Measurements from ENCODE around the gene PTPRN2.
"Not testable (repeated sequence)": the region's sequence is repeated elsewhere in the genome, so short reads cannot be mapped to it uniquely, and the experiment has no call there.

PTPRN2 gene

GRCh38 chr7:158053183-158053915 lies 534.3 kb downstream of the PTPRN2 start:
- no peak for DNase-seq

- DNase-seq: no peak
Observed at GRCh38 chr7:158052381-158053060, 535.1 kb downstream of the PTPRN2 start.

GRCh38 chr7:158051776-158052175 lies 535.8 kb downstream of the PTPRN2 start:
- no peak for DNase-seq

DNA sequence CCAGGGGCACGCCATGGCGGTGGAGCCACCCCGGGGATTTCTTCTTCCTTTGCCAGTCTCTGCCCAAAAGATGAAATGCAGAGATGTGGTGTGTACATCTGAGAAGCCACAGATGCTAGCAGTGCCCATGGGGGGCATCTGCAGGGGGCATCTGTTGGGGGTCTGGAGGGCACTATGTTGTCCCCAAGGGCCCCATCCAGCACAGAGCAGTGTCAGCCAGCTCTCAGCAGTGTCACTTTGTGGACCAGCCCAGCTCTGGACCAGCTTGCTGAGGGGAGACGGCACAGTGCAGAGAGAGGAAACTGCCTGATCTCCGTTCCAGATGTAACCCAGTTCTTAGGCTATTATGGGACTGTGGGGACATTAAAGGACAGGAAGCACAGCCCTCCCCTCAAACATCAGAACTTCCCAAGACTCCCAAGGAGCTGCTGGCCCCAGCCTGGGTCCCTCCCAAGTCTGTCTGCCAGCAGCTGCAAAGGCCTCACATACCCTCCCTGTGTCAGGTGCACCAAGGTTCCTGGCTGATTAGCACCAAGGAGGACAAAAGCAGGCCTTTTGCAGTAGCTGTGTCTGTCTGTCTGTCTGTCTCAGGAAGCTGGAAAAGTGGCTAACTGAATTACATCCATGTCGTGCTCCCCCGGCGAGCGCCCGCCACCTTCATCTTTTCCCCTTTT lies 536.5 kb downstream of the PTPRN2 start:
- no peak for DNase-seq

DNA sequence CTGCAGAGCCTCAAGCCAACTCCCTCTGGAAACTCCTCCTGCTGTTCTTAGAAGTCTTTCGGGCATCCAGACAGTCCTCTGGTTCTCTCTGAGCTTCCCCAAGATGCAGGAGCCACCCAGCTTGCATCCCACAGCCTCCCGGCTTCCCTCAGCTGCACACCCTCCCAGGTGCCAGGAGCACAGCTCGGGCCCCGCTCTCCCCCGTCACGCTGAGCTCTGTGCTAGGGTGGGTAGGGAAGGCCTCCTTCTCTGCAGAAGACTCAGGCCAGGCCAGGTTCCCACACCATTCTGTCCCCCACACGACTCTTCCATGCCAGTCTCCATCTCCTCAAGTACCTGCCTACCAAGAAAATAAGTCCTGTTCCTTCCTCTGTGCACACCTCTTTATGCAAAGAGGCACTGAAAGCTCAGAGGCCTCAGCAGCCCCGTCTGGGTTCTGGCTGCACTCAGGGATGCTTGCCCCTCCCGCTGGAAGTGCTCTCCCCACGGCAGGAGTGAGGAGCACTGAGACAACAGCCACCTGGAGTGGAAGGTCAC lies 537.1 kb downstream of the PTPRN2 start:
- no peak for DNase-seq

GRCh38 chr7:158049271-158049670 lies 538.4 kb downstream of the PTPRN2 start:
- DNase-seq: no peak

DNA sequence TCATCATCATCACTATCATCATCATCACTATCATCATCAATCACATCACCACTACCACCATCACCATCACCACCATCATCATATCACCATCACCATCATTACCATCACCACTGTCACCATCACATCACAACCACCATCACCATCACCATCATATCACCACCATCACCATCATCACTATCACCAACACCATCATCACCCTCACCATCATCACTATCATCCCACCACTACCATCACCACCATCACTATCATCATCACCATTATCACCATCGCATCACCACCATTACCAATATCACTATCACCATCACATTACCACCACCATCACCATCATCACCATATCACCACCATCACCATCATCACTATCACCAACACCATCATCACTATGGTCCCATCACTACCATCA lies 539.1 kb downstream of the PTPRN2 start:
- DNase-seq: no peak

- no peak for DNase-seq
Observed at GRCh38 chr7:158047391-158048059, 540.1 kb downstream of the PTPRN2 start.

DNA sequence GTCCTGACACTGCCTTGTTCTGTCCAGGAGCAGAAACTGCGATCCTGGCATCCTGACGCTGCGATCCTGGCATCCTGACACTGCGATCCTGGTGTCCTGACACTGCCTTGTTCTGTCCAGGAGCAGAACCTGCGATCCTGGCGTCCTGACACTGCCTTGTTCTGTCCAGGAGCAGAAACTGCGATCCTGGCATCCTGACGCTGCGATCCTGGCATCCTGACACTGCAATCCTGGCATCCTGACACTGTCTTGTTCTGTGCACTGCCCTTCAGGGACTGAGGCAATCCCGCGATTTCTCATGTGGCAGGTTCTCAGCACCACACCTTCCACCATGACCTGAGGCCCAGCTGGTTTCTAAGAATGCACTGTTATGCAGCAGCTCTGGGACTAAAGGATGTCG lies 541.4 kb downstream of the PTPRN2 start:
- not testable (repeated sequence) for DNase-seq

DNA sequence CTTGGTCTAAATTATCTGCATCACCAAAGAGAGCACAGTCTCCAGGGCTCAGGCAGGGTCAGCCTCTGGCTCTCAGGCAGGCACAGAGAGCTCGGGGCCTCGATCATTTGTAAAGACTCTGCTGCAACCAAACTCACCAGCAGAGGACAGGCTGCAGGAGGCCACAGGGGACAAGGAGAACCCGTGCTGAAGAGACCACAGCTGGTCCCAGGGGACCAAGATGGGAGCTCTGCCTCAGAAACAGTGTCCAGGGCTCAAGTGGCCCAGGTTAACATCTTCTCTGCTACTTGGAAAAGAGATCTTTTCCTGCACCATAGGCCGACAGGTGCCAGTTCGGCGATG lies 543.2 kb downstream of the PTPRN2 start:
- no peak for DNase-seq

DNA sequence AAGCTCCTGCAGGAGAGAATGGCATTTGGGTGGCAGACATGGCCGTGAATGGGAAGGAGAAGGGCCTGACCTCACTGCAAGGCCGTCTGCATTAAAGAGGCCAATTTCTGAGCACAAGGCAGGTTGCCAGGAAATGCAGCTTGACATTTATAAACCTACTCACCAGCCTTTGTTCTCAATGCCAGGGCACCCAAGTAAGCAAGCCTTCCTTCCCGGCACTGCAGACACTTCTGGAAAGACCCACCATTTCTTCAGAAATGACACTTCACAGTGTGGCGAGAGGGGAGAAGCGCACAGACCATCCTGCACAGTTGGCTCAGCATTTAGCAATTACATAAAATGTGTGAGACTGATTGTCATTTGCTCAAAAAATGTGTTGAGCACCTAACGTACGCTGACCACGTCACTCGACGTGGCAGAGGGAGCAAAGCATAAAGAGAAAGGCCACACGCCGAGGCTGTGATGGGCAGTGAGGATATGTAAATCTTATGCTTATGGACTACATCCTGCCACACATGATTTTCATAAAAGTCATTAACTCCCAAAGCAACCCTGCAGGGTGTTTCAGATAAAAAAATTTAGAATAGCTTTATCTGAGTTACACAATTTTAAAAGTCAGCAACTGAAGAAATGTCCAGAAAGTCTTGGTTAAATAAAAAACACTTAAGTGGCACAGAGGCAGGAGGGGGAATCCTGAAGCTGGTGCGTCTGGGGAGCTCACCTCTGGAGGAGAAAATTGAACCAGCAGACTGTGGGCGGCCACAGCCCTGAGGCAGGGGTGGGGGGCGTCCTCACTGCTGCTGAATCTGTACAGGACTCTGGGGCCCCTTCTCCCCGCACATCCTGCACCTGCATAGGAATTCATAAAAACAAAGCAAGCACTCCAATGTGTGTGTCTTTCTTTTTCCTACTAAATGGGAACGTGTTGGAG lies 543.8 kb downstream of the PTPRN2 start:
- no peak for DNase-seq

DNA sequence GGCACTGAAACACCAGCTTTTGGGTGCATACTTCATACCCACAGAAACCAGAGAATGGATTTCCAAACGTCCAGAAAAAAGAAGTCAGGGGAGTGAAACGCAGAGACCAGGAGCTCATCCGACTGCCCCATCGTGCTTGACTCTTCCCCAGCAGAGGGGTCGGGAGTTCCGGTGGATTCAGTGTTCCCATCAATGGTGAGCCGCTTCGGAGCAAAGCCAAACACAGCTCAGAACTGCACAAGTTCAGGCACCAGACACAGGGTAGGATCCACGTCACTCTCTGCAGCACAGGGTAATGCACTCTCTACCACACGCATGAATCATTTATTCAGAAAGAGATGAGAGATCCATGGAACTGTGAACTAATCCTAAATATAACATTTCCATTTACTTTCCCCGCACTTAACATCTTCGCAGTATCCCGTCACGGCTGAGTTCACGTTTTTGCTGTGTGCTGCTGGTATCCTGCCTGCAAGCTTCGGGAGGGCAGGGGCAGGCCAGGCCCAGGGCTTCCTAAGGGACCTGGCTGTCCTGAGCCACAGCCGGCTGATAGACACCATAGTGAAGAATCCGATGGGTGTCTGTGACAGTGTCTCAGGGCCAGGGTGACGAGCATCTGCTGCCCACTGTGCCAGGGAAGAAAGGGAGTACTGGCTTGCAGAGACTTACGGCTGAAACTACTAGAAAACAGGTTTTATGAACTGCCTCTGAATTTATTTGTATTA lies 545.3 kb downstream of the PTPRN2 start:
- no peak for DNase-seq

DNA sequence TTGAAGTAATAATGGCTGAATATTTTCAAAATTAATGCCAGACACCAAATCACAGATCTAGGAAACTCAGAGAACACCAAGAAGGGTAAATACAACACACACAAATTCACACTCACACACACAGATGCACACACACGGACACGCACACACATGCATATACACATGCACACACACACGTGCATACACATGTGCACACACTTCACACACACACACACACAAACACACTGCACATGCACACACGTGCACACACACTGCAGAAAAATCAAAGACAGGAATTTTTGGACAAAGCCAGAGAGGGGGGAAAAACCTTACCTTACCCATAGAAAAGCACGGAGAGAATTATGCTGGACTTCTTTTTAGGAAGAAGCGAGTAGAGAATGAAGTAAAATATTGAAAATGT lies 547.4 kb downstream of the PTPRN2 start:
- DNase-seq: no peak

DNA sequence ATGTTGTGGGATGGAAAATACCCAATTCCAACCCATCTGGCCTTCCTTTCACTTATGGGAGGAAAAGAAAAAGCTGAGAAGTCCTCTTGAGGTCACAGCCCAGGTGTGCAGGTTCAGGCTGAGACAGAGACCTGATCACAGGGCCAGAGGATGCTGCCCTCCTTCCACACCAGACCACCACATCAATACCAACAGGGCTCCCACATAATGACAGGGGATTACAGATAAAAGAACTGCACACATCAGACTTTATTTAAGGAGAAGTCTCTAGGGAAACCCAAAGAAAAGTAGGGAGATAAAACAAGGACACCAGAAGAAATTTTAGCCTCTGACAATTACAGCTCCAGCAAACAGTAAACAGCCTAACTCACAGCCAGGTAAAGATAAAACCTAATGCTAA lies 548.4 kb downstream of the PTPRN2 start:
- no peak for DNase-seq

DNA sequence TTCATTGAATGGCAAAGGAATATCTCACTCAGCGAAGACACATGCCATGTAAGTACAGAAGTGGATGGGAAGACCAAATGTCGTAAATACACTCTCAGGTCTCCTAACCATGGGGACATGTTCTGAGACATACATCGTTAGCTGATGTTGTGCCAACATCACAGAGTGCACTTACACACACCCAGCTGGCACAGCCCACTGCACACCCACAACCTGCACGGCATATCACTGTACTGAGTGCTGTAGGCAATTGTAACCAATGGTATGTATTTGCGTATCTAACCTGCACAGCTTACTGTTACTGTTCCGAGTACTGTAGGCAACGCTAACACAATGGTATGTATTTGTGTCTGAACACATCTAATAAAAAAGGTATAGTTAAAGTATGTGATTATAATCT lies 550.4 kb downstream of the PTPRN2 start:
- DNase-seq: no peak

GRCh38 chr7:158035343-158035742 lies 552.3 kb downstream of the PTPRN2 start:
- no peak for DNase-seq

DNA sequence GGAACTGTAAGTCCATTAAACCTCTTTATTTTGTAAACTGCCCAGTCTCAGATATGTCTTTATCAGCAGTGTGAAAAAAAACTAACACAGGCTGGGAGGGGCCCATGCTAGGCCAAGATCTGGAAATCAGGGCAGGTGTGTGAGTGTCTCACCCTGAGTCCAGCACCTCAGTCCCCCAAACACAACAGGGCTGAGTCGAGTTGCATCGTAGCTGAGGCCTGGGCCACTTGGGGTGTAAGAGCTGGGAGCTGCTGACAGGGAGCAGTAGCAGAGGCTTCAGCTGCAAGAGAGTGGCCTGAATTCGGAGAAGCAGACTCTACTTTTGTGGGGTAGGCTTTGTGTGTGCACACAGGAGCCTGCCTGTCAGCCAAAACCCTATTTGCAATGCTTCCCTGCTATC lies 553.1 kb downstream of the PTPRN2 start:
- no peak for DNase-seq

DNA sequence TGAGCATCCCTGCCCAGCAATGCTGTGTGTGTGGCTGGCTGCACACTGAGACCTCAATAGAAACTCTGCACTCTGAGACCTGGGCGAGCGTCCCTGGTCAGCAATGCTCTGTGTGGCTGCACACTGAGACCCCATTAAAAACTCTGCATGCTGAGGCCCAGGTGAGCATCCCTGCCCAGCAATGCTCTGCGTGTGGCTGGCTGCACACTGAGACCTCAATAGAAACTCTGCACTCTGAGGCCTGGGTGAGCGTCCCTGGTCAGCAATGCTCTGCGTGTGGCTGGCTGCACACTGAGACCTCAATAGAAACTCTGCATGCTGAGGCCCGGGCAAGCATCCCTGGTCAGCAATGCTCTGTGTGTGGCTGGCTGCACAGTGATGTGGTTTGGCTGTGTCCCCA lies 553.7 kb downstream of the PTPRN2 start:
- DNase-seq: not testable (repeated sequence)

GRCh38 chr7:158033196-158033595 lies 554.4 kb downstream of the PTPRN2 start:
- no peak for DNase-seq

DNA sequence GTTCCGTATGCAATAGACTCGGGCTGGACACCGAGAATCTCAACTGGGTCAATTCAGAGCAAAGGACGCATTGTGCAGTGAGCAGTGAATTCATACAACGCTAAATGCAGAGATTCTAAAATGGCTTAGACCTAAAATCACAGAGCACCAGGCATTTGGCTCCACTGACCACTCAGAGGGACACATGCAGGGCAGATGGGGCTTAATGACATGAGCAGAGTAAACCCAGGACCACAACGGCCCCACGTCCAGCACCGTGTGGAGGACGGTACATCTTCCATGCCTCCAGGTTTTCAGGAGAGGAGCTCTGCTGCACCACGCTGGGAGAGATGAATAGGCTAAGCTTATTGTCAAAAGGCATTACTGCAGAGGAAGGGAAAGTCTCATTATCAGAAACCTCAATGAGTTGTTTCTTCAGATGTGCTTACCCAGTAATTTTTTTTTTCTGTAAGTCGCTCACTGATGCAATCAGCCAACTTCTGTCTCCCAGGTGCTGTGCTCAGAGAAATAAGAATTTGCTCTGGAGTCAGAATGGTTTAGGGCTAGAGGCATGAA lies 555.0 kb downstream of the PTPRN2 start:
- no peak for DNase-seq

DNA sequence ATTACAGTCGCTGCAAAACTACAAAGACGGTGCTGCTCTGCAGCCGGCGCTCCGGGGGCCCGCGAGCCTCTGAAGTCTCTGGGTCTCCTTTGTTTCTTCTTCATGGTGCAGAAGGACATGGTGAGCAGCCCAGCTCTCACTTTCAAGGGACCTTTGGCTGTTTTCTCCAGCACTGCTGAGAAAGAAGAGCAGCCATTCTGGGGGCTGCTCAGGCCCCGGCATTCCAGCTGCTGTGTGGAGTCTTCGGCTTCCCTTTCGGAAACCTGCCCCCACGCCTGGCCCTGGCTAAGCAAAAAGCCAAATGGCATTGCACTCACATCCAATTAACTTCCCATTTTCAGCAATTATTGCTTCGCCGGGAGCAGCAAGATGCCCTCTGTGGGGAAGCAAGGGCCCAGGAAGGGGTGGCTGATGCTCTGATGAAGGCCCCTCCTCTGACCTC lies 555.7 kb downstream of the PTPRN2 start:
- DNase-seq: no peak
